ENCODE results near the gene ACBD6.

ACBD6 gene

DNA sequence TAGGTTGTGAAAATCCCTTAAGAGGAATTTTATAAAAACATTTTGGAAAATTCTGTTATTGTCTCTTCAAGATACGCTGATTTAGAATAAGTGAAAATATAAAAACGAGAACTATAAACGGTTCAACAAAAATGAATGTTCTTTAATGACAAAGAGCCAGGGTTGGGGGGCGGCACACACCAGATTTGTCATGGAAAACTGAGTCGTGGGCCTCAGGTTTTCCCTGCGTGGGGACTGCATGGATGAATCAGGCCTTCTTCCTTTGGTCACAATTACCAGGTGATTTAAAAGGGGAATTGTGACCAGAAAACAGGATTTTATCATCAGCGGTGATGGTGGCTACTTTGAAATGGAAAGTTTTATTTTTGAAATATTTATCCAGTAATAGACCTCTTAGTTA lies 263.7 kb downstream of the ACBD6 start:
- DNase-seq, result no peak
- in situ Hi-C loops (cut with HindIII; ENCODE audit: low pct_ligation_motif_present, low sequenced_read_pairs), result no loop called here
- H3K36me3 ChIP-seq (replicated peaks), result no peaks in the 10 kb centered on the region
- H3K27ac ChIP-seq, result no peak overlapping the region
- TF ChIP-seq, protein P1, sequence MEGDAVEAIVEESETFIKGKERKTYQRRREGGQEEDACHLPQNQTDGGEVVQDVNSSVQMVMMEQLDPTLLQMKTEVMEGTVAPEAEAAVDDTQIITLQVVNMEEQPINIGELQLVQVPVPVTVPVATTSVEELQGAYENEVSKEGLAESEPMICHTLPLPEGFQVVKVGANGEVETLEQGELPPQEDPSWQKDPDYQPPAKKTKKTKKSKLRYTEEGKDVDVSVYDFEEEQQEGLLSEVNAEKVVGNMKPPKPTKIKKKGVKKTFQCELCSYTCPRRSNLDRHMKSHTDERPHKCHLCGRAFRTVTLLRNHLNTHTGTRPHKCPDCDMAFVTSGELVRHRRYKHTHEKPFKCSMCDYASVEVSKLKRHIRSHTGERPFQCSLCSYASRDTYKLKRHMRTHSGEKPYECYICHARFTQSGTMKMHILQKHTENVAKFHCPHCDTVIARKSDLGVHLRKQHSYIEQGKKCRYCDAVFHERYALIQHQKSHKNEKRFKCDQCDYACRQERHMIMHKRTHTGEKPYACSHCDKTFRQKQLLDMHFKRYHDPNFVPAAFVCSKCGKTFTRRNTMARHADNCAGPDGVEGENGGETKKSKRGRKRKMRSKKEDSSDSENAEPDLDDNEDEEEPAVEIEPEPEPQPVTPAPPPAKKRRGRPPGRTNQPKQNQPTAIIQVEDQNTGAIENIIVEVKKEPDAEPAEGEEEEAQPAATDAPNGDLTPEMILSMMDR (IDR thresholded peaks at IDR 0.05; ENCODE audit: low read depth, low read length, missing control alignments), result no peak
- H3K27me3 ChIP-seq (replicated peaks), result peaks cover 84% of the 10 kb centered on the region
- no peak overlapping the region for H3K4me3 ChIP-seq (ENCODE audit: low read depth, low read length)

Measured in brain microvascular endothelial cell (primary cell).